Left kidney (tissue), 2 donors: ENCODE data around the gene ELMO1. TPM values are rescaled to one million over a fixed set of nuclear protein-coding genes. Genes with fewer than 3 reads are reported as not detected.
"Not testable (repeated sequence)": the region's sequence is repeated elsewhere in the genome, so short reads cannot be mapped to it uniquely, and the experiment has no call there.

Experiments used
- DNase-seq: peaks from one replicate; pipeline ENCODE4 v3.0.0-alpha.2; 2013
- polyA plus RNA-seq: library from polyadenylated mRNA; unstranded; fragments of 120-200 nt; gene quantifications from one replicate; pipeline ENCODE4 v1.2.1, GENCODE V29; 2013; ENCODE audit not compliant: insufficient read length

ELMO1 gene
- polyA plus RNA-seq, 1 donor = 9.8 TPM

DNA sequence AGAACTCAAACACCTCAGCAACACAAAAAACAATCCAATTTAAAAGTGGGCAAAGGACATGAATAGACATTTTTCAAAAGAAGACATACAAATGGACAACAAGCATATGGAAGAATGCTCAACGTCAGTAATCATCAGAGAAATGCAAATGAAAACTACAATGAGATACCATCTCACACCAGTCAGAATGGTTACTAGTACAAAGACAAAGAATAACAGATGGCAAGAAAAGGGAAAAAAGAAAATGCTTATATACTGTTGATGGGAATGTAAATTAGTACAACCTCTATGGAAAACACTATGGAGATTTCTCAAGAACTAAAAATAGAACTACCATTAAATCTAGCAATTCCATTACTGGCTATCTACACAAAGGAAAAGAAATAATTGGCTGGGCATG is 314.8 kb downstream of the ELMO1 start:
- DNase-seq = not testable (repeated sequence)

DNA sequence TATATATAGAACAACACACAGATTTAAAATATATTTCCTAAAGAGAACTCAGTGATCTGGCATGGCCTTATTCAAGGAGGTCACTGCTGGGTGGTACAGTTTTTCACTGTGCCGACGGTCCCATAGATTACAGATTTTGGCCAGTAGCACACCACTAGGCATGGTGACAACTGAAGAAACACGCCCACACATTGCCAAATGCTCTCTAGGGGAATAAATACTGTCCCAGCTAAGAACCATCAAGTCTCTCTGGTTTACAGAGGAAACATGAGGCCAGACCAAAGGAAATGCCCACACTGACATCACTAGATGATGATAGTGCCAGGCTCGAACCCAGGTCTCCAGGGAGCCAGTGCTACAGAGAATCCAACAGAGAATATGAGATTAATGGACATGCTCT is 316.8 kb downstream of the ELMO1 start:
- no peak for DNase-seq

DNA sequence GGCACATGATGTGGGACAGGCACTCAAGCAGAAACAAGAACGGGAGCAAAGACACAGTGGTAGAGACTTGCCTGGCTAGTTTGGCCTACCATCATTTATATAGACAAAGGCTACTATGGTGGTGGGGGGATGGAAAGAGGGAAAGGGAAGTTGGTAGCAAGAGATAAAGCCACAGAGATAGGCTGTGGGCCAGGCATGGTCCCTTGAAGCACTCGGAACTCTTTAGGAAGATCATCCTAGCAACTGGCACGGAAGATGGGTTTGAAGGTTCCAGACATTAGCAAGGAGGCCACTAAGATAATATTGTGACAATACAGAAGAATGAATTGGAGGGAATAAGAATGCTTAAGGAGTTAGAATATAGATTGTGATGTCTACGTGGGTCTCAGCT is 319.6 kb downstream of the ELMO1 start:
- no peak for DNase-seq

DNA sequence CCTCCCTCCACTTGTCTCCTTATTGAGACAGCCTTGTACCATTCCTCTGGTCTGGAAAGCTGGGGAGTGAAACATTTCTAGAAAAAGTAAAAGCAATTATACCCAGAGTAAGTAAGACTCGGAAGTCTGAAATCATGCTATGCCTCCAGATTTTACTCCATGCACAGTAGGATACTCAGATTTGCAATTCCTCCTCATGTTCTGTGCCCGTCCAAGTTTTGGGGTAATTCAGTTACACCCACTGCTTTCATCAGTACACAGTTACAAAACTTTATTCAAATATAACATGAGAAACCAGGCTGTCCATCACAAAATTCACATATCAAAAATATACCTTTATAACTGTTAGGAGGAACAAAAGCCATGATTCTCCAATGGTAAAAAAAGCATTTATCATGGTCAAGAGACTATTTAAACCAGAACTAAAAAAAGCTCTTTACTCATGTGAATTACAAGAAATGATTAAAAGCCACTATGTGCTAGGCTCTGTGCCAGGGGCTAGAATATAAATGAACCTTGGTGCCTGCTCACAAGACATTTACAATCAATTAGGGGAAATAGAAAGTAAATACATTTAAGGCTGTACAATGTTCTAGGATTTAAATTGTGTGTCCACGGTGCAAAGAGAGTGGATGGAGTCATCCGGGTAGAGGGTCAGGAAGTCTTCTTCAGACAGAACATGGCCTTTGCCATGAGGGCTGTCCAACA is 320.2 kb downstream of the ELMO1 start:
- DNase-seq = no peak

DNA sequence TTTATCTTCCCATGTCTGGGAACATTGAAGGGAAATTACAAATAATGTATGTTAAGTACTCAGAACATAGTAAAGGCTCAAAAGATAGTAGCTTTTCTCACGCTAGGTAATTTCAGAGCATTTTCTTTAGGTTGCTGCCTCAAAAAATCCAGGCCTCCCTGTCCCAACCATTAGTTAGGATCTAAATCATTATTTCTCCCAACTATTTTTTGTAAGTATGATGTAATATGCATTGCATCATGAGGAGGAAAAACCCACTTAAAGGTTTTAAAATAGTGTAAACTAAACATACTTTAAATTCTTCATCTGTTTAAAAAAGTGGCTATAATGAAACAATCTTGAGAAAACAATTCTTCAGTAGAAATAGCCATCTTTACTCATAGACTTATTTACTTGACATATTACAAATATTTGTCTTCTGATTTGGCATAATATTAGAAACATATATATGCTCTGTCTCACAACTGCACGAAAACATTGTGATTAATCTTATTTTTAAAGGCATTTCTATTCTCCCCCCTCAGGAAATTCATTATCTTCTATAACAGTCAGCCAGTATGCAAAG is 329.3 kb downstream of the ELMO1 start:
- no peak for DNase-seq

DNA sequence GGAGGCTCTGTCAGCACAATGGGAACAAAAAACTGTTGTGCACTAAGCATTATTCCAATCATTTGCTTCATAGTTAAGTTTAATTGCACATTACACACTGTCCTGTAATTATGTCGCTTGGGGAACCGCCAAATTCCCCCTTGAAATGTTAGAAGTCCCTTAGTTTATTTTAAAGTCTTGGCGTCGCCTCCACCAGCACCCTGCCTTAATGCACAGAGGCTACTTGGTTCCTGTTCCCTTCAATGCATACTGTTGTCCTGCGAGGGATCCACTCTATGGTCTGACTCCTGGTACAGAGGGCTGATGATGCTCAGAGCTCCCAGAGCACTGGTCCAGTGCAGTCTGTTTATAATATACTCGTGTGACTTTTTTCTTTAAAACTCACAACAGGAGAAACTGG is 330.7 kb downstream of the ELMO1 start:
- DNase-seq = no peak

DNA sequence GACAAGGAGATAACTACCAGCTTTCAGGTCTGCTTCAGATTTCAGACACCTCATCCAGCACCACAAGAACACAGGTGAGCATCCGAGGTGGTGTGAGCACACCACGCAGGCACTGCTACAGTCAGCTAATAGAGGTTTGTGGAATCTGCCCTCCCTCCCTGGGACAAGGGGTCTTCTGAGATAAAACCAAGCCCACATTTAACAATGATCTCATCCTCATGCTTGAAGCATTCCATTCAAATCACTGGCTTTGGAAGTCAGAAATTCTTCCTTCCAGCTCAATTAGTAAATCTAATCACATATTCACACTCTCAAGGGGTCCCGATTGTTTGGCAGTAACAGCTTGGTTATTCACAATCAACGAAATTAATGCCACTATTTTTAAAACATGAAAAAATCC is 331.4 kb downstream of the ELMO1 start:
- no peak for DNase-seq

DNA sequence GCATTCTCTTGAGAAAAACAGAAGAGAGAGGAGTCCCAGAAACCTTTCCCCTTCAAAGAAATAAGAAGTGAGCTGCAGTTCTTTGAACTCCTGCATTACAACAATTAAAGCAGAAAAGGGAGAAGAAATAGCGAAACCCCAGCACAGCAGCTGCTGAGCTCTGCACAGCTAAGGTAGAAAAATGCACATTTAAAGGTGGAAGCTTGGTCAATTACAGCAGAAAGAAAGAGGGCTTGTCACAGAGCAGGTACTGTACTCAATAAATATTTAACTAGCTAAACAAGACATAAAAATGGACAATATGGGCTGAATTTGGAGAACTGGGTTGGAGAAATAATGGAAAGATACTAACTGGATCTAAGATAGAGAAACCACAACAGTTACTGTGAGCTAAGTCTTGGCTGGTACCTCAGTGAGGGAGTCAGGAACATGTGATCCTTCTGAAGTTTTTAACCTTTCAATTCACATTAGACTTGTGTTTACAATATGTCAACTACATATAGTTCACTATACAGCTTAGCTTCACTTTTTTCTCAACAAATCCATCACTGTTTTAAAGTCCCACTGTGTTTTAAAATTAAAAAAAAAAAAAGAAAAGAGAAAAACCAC is 332.5 kb downstream of the ELMO1 start:
- DNase-seq = no peak

DNA sequence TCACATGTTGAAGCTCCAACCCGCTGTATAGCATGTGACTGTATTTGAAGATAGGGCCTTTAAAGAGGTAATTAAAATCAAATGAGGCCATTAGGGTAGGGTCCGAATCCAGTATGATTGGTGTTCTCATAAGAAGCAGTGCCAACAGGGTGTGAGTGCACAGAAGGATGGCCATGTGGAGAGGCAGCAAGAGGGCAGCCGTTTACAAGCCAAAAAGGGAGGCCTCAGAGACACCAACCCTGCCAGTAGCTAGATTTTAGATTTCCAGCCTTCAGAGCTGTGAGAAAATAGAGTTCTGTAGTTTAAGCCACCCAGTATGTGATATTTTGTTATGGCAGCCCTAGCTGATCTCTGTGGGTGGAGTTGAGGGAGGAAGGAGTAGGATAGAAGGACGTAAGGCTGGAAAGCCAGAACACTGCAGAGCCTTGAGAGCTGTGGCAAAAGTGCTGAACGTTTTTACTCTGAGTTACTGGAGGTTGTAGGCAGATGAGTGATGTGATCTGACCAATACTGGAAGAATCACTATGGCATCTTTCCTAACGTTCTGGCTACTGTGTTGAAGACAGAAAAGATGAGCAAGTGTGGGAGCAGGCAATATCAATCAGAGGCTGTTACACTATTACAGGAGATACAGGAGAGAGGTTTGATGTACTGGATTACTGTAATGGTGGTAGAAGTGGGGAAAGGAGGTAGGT is 334.9 kb downstream of the ELMO1 start:
- no peak for DNase-seq

DNA sequence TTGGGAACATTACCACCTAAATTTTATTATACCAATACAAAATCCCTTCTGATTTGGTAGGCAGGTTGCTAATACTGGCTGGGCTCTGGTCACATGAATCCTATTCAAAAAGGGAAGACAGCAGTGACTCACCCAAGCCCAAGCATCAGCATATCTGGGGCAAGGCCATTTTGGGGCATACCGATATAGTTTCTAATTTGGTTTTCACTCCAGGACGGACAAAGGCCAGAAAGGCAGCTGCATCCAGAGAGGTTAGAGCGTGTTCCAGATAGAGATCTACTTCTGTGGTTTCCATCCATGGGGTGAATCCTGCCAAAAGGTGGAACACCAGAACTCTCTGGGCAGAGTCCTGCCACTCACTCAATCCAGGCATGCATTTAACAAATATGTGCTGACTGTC is 335.8 kb downstream of the ELMO1 start:
- no peak for DNase-seq

DNA sequence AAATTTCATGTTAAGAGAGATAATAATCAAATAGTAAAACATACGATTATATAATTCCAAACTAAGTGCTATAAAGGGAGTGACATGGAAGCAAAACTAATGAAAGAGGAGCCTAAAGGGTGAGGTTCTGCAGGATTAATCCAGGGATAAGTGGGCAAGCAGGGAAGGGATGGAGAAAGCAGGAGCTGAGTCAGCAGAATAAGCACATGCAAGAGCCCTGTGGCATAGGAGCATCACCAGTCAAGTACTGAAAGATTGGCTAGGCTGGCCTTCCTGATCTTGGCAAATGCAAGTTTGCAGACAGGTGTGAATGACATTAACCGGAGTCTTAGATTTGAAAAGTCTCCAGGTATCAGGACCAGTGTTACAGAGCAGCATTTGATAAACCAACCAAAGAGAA is 336.4 kb downstream of the ELMO1 start:
- DNase-seq = no peak

DNA sequence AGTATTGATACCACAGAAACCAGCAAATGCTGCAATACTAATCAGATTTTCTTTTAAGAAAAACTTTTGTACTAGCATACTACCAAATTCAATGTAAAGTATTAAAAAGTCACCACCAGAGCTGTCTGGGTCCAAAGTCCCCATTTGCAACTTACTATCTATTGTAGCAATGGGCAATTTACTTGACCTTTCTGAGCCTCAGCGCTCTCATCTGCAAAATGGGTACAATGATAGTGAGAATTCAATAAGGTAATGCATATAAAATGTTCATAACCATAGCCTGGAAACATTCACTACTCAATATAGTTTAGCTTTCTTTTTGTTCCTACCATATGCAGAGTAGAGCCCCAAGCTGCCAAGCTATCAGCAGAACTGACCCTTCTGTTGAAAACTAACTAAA is 337.2 kb downstream of the ELMO1 start:
- no peak for DNase-seq

DNA sequence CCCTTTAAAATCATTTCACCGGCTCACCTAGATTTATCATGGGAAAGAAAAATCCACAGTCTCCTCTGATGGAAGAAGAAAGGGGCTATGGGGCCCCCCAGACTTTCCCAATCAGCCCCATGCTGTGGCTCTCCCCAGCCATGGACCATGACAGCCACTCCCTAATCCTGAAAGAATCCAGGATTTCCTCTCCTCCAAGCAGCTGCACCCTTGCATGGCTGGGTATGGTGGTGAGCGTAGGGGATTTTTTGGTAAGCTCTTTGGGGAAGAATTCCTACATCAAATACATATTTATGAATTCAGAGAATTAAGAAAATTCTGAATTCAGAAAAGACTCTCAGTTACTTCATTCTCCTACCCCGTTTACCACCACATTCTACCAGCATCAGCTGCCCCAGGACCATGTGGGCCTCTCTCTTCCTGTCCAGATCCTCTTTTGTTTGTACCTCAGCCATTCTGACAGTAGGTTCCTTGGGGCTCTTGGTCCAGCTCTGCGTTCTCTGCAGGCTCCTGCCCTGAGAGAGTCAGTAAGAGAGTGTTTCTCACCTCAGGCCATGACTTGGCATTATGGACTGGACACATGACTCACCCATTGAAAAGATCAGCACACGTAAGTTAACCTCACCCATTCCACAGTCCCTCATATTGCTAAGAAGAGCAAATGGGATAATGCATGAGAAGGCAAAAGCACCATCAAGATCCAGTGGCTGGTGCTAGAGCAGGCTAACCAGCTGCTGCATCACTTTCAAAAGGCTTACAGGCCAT is 337.8 kb downstream of the ELMO1 start:
- DNase-seq = no peak

DNA sequence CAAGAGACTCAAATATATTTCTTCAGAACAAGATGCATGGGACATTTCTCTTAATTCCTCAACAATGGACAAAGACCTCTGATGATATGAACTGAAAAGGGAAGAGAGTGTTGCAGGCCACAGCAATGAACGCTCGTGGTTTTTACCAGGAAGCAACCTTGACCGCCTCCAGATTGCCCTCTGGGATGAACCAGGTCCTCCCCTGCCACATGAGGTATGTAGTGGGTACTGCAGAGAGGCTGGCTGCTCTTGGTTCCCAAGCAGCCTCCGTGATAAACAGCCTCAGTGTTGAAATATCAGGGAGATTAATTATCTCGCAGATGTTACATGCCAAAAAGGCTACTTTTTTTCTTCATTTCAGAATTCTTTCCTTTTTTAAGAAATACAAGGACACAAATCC is 338.8 kb downstream of the ELMO1 start:
- no peak for DNase-seq

DNA sequence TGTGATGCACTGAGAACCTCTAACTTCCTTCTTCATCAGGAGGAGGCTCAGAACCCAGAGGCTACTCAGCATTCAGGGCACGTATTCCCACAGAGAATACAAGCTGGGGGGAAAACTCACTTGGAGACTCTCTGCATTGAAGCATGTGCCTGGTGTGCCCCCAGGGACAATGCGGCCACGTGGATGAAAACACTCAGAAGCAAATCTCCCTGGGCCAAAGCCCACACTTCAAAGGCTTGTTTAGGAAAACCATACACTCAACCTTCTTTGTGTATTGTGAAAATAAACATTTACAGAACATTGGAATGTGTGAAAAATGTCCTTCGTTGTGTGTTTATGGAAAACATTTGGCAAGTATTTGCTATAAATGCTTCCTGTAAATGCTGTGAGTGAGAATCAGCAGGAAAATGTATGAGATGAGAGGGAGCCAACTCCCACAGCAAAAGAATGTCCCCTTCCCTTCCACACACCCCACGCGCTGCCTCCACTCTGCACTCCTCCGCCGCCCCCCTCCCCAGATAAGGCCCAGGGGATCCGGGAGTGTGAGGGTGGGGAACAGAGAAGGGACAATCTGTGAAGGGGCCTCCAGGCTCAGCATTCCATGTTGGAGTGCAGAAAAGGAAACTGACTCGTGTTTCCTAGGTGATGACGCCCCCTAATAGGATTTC is 339.5 kb downstream of the ELMO1 start:
- DNase-seq = no peak

DNA sequence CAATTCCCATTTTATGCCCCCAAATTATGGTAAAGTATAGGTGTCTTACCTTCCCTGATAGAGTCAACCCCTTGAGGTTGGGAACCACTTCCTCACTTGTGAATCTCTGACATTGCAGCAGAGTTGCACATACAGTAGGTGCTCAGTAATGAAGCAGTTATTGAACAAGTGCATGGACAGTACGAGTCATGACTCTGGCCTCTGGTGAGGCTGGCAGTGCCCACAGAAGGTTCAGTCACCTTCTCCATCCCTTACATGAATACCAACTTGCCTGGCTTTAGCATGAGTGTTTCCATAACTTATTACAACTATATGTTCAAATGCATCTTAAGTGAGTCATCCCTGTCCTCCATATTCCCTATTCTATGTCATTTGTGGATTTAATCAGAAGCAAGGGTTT is 340.0 kb downstream of the ELMO1 start:
- DNase-seq = no peak

DNA sequence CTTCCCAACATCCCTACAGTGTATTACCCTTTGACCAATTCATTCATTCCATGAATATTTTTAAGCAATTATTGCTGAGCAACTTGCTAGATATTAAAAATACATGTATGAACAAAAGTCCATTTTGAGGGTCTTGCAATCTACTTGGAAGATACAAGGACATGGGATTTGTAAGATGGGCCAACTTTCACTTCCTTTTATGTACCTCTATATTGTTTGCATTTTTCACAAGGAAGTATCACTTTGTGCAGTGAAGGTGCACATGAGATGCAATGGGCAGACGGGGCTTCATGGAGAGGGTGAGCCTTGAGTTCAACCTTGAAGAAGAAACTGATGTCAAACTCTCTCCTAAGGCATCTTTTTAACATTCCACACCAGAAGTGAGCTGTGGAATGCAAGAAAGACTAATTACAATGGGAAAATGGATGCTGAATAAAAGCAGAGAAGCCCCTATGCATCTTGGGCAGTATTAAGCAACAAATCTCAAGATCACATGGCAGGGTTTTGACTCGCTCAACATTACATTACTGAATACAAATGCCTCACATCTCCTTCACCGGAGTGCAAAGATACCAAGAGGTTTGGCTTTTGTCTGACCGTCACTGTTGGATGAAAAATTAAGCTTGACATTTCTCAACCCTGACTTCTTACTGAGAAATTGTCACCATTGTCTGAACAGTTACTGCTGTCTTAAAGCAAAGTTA is 341.5 kb downstream of the ELMO1 start:
- no peak for DNase-seq

DNA sequence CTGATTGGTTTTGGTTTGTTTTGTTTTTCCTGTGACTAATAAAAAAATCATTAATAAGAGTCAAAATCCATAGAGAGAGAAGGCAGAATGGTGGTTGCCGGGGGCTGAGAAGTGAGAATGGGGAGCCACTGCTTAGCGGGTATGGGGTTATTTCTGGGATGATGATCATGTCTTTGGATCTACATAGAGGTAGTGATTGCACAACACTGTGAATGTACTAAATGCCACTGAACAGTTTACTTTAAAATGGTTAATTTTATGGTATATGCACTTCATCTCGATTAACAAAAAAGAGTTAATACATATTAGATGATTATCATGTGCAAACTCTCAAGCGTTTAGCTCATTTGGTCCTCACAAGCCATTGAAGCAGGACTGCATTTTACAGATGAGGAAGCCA is 342.9 kb downstream of the ELMO1 start:
- no peak for DNase-seq

DNA sequence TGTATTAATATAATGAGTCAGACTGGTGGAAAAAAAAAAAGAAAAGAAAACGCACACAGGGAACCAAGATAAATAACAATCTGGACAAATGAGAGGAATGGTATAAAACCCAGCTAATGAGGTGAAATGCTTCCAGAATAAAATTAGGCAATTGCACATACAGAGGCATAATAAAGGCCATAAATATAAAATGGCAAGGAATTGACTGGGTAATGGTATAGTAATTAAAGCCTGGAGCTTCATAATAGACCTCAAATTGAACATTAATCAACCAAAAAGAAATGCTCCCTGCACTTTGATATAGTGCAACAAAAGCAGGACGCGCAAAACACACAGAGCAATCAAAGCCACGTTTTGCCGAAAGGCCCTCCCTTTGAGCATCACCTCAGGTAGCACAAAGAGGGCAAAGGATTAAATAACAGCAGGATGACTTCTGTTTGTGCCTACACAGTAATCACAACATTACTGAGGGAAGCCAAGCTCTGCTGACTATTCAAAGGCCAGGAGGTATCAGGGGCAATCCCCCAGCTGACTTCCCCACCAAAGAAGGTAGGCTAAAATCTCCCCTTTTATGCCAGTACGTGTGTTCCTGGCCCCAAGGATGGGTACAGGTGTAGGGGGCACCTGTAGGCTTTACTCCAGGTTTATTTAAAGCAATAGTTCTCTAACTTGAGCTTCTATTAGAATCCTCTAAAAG is 343.7 kb downstream of the ELMO1 start:
- DNase-seq = no peak

DNA sequence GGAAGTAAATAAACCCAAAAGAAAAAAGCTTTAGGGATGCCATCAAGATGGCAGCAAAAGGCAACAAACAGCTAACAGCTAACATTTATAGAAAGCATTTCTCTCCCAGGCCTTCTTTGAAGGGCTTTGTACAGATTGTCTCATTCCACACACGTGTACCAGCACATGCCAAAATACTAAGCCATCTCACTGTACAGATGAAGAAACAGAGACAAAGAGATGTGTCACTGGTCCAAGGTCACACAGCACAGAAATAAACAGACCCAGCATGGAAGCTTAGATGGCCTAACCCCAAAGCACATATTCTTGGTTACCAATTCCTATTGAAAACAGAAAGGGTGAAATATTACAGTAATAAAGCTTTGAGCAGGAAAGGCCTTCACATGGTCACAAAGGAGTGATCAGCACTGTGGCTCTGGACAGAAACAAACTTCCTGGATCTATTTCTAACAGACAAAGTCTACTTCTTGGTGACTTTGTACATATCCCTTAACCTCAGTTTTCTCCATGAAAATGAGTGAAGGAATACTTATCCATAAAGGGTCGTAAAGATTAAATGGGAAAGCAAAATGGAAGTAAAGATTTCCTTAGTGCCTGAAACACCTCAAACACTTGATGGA is 346.0 kb downstream of the ELMO1 start:
- no peak for DNase-seq
